Fibroblast of mammary gland (primary cell): ENCODE measurements around the gene ABCB4.

Experiments
- DNase-seq: peaks from one replicate; pipeline ENCODE4 v3.0.0-alpha.2; 2010; ENCODE audit warnings: low read depth
- H3K4me3 ChIP-seq: 2 replicates; pipeline ENCODE4 v1.5.1; 2011; ENCODE audit warnings: low read depth, mild to moderate bottlenecking, low read length, moderate library complexity; ENCODE audit not compliant: control insufficient read depth
- TF ChIP-seq, protein P1 (sequence below): conservative IDR thresholded peaks from 2 replicates; pipeline ENCODE4 v1.5.1; 2011; ENCODE audit warnings: low read depth, low read length, inconsistent platforms; ENCODE audit not compliant: control insufficient read depth, insufficient read depth

The ABCB4 gene

GRCh38 chr7:87452279-87452678 lies 23.2 kb downstream of the ABCB4 start:
- TF ChIP-seq, protein P1, sequence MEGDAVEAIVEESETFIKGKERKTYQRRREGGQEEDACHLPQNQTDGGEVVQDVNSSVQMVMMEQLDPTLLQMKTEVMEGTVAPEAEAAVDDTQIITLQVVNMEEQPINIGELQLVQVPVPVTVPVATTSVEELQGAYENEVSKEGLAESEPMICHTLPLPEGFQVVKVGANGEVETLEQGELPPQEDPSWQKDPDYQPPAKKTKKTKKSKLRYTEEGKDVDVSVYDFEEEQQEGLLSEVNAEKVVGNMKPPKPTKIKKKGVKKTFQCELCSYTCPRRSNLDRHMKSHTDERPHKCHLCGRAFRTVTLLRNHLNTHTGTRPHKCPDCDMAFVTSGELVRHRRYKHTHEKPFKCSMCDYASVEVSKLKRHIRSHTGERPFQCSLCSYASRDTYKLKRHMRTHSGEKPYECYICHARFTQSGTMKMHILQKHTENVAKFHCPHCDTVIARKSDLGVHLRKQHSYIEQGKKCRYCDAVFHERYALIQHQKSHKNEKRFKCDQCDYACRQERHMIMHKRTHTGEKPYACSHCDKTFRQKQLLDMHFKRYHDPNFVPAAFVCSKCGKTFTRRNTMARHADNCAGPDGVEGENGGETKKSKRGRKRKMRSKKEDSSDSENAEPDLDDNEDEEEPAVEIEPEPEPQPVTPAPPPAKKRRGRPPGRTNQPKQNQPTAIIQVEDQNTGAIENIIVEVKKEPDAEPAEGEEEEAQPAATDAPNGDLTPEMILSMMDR = no peak
- DNase-seq = no peak
- H3K4me3 ChIP-seq = no peak overlapping the region

DNA sequence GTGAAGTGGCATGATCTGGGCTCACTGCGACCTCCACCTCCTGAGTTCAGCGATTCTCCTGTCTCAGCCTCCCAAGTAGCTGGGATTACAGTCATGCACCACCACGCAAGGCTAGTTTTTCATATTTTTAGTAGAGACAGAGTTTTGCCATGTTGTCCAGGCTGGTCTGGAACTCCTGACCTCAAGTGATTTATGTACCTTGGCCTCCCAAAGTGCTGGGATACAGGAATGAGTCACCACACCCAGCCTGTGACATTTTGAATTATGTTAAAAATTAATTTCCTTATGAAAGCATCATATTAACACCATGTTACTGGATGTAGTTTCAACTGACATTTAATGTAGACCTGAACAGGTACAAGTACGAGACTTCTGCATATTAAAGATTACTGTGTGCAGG lies 24.3 kb downstream of the ABCB4 start:
- H3K4me3 ChIP-seq = no peak overlapping the region
- TF ChIP-seq, protein P1 = no peak
- no peak for DNase-seq

GRCh38 chr7:87450706-87451105 lies 24.8 kb downstream of the ABCB4 start:
- TF ChIP-seq, protein P1 = no peak
- H3K4me3 ChIP-seq = no peak overlapping the region
- DNase-seq = no peak

GRCh38 chr7:87448388-87448787 lies 27.1 kb downstream of the ABCB4 start:
- TF ChIP-seq, protein P1 = no peak
- DNase-seq = no peak
- no peak overlapping the region for H3K4me3 ChIP-seq

DNA sequence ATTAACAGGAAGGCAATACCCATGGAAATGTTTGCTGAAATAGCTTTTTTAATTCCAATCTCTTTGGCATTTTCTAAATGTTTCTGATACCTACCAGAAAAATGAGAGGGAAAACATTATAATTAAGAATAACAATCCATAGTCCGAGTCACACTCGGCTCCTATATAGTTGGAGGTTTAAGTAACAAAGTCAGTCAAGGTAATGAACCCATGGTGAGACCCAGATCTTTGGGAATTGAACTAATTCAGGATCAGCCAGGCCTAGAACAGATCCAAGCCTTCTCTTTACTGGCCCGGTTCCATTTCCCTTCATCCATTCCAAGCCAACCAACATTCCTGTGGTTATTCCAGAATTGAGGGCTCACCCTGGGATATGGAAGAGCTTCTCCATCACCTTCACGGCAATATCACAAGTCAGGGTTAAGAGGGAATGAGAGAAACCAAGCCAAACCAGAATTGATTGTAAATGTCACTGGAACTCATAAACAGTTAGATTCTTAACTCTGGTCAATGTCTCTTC lies 28.3 kb downstream of the ABCB4 start:
- TF ChIP-seq, protein P1 = no peak
- DNase-seq = peak; percentile 7

DNA sequence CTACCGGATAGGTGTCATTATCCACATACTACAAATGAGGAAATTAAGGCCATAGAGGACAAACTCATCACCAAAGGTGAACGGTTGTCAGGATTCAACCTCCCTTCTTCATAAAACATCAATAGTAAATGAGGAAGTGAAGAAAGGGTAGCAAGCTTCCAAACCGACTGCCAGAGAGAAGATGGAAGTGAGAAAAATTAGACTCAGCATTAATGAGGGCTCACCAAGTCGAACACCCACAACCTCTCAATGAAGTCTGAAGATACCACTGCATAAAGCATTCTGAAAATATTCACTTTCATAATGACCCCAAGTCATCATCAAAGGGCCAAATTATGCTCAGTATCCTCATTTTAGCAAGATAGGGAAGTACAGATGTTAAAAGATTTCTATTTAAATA lies 29.6 kb downstream of the ABCB4 start:
- TF ChIP-seq, protein P1 = no peak
- DNase-seq = no peak

More for the DNA sequence above, 28.3 kb downstream of the ABCB4 start:
- H3K4me3 ChIP-seq = no peak overlapping the region

DNA sequence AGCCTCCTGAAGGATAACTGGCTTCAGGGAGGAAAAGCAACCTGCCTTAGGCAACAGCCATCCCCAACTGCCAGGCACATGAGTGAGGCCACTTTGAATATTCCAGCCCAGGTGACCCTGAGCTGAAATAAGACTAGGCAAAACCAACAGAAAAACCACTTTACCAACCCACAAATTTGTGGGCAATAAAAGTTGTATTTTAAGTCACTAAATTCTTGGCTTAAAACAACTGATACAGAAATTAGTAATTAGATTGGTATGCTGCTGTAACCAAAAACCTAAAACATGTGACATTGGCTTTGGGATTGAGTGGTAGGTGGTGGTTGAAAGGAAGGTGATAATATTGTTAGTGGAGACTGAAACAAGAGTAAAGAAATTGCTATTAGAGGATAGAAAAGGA lies 39.9 kb downstream of the ABCB4 start:
- peak; percentile 28 for DNase-seq
- no peak overlapping the region for H3K4me3 ChIP-seq
- TF ChIP-seq, protein P1 = no peak

More for the DNA sequence above, 29.6 kb downstream of the ABCB4 start:
- H3K4me3 ChIP-seq = no peak overlapping the region
